Activated CD4-positive, alpha-beta T cell treated with anti-CD3 and anti-CD28 coated beads for 4 hours (primary cell): ENCODE results near the gene FAM241A.
A peak's percentile ranks its signal among the peaks of the same experiment; 100 is the strongest.
"Not testable (repeated sequence)": the region's sequence is repeated elsewhere in the genome, so short reads cannot be mapped to it uniquely, and the experiment has no call there.

Source experiments
- DNase-seq, 2 donors: peaks; one replicate each; pipeline ENCODE4 v3.0.0-alpha.2; 2020

FAM241A gene

DNA sequence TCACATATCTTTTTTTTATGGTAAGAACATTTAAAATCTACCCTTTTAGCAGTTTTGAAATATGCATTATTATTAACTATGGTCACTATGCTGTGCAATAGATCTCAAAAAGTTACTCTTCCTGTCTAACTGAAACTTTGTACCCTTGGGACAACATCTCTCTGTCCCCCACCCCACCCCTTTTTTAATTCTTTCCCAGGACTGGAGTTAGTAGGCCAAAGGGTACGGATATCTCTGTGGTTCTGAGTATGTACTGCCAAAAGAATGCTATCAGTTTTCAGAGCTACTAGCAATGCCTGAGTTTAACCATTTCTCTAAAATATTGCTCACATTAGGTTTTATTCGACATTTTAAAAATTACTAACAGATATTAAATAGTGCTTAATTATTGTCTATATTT is 4.7 kb upstream of the FAM241A start:
- no peak for DNase-seq

DNA sequence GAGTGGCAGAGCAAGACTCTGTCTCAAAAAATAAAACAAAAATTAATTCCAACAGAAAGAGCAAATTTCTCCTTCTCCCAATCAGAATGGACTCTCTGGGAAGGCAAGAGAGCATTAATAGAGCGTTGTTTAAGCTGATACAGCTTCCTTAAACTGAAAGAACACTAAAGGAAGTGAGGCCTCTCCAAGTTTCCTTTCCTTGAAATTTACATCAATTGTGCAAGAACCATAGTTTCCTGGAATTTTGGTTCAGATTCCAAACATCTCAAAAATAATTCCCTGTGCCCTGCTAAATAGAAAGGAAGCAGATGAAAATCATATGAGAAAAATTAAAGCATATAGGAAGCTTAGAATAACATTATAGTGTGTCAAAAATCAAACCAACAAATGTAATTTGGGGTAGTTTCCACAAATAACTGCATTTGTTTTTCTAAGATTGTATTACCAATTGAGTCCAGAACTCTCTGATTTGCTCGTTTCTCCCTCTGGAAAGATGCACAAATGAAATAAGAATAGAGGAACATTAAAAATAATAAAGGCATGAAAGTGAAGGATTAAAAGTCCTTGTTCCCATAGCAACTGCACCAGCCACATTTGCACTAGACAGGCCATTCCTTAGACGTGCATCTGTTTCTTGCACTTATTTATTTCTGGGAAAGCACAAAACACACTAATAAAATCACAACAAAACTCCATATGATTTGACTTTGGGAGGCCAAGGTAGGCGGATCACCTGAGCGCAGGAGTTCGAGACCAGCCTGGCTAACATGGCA is 3.7 kb upstream of the FAM241A start:
- DNase-seq, result no peak

GRCh38 chr4:112142182-112142581 is 3.1 kb upstream of the FAM241A start:
- DNase-seq, result no peak

- no peak for DNase-seq
Measured at GRCh38 chr4:112143781-112144180, 1.5 kb upstream of the FAM241A start.

DNA sequence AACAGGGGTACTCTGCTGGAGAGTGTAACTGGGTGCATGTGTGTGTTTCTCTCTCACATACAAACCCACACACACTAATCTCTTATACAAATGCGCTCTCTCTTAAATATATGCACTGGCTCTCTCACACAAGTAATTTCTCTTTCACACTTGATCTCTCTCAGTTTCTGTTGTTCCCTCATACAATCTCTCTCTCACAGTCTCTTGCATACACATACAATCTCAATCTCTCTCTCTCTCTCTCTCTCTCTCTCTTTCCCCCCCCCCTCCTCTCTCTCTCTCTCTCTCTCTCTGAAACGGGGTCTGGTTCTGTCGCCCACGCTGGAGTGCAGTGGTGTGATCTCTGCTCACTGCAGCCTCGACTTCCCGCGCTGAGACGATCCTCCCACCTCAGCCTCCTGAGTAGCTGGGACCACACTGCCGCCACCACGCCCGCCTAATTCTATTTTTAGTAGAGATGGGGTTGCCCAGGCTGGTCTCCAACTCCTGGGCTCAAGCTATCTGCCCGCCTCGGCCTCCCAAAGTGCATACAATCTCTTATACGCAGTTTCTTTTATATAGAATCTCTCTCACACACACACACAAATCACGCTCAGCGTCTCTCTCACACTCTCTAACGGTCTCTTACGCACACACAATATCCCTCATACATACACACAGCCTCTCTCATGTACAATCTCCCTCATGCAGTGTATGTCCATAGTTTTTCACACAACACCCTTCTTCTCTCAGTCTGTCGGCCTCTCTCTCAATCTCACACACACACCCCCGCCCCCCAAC is 518 bp upstream of the FAM241A start:
- DNase-seq, result peak in 1 of 2 donors; percentile 3

- peak; percentile 78 to 80 for DNase-seq
Measured at GRCh38 chr4:112145790-112146501, 692 bp downstream of the FAM241A start.

DNA sequence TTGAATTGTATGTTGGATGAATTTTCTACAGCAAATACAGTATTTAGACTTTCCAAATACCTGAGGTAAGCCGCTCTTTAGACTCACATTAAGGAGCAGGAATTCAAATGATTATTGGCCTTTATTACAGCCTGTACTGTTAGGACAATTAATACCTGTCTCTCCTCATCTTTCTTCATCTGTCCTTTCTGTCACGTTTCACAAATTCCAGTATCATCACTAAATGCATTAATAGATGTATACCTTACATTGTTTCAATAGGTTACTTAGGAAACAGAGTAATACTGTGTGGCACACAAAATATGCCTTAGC is 1.2 kb downstream of the FAM241A start:
- no peak for DNase-seq

- DNase-seq, result no peak
Measured at GRCh38 chr4:112147697-112148096, 2.4 kb downstream of the FAM241A start.

DNA sequence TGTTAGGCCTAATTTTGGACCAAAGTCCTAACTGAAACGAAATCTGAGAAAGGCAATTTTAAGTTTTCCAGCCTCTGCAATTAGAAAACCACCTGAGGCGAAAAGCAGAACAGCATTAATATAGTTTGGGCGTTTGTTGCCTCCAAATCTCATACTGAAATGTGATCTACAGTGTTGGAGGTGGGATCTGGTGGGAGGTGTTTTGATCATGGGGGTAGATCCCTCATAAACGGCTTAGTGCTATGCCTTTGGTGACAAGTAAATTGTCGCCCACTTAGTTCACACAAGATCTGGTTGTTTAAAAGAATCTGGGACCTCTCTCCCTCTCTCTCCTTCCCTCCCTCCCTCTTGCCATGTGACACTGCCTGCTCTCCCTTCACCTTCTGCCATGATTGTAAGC is 5.7 kb downstream of the FAM241A start:
- DNase-seq, result no peak

DNA sequence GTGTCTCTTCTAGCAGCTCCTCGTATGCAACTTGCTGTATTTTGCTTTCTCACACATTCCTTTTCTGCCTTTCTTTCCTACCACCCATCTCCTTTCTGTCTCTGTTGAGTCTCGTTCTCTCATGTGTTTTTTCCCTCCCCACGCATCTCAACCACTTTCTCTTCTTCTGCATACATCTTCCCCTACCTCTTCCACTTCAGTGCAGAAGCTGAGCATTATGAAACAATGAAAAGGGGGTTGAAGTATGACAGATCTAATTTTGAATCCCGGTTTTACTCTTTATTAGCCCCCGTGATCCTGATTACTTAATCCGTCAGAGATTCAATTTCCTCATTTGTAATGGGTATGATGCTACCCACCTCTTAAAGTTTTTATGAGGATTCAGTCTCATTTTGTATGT is 7.3 kb downstream of the FAM241A start:
- no peak for DNase-seq

GRCh38 chr4:112153211-112153791 is 8.0 kb downstream of the FAM241A start:
- DNase-seq, result peak in 1 of 2 donors; percentile 3

- no peak for DNase-seq
Measured at GRCh38 chr4:112156112-112156511, 10.9 kb downstream of the FAM241A start.

- DNase-seq, result no peak
Measured at GRCh38 chr4:112156553-112156952, 11.3 kb downstream of the FAM241A start.

- DNase-seq, result not testable (repeated sequence)
Measured at GRCh38 chr4:112163706-112164105, 18.5 kb downstream of the FAM241A start.

DNA sequence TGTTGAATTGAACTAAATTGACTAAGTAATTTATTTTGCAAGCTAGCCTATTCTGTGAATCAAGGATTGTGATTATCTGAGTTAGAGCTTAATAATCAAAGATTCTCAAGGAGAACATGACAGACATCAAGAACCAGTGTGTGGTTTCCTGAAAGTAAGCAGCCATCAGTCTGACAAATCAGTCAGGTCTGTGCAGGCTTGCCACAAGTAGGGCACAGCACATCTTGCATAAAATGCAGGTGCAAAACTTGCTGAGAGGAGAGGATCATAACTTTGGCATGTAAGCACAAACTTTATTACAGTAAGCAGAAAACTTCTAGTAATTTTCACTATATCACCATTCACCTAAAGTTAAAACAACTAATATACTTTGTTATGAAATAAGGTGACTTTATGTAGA is 22.5 kb downstream of the FAM241A start:
- no peak for DNase-seq

- no peak for DNase-seq
Measured at GRCh38 chr4:112168719-112169500, 23.7 kb downstream of the FAM241A start.

GRCh38 chr4:112170451-112170993 is 25.3 kb downstream of the FAM241A start:
- no peak for DNase-seq

DNA sequence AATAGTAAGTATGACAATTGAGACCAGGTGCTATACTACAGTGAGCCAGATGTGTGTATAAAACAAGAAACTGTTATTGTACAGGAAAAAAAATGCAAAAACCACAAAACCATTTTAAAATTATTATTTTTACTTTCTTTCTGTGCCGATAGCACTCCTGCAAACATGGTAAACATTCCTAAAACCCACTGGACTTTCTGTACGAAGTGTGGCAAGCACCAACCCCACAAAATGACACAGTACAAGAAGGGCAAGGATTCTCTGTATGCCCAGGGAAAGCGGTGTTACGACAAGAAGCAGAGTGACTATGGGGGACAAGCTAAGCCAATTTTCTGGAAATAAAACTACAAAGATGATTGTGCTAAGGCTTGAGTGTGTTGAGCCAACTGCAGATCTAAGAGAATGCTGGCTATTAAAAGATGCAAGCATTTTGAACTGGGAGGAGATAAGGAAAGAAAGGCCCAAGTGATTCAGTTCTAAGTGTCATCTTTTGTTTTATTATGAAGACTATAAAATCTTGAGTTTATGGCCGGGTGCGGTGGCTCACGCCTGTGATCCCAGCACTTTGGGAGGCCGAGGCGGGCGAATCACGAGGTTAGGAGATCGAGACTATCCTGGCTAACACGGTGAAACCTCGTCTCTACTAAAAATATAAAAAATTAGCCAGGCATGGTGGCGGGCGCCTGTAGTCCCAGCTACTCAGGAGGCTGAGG is 26.0 kb downstream of the FAM241A start:
- DNase-seq, result not testable (repeated sequence)

GRCh38 chr4:112172180-112172579 is 26.9 kb downstream of the FAM241A start:
- DNase-seq, result no peak

GRCh38 chr4:112173593-112174558 is 28.6 kb downstream of the FAM241A start:
- no peak for DNase-seq
